EL (cell line): ENCODE data around the gene ARG2.

Experiments used
- DNase-seq: peaks from one replicate; pipeline ENCODE4 v3.0.0-alpha.2; 2016

The ARG2 gene

DNA sequence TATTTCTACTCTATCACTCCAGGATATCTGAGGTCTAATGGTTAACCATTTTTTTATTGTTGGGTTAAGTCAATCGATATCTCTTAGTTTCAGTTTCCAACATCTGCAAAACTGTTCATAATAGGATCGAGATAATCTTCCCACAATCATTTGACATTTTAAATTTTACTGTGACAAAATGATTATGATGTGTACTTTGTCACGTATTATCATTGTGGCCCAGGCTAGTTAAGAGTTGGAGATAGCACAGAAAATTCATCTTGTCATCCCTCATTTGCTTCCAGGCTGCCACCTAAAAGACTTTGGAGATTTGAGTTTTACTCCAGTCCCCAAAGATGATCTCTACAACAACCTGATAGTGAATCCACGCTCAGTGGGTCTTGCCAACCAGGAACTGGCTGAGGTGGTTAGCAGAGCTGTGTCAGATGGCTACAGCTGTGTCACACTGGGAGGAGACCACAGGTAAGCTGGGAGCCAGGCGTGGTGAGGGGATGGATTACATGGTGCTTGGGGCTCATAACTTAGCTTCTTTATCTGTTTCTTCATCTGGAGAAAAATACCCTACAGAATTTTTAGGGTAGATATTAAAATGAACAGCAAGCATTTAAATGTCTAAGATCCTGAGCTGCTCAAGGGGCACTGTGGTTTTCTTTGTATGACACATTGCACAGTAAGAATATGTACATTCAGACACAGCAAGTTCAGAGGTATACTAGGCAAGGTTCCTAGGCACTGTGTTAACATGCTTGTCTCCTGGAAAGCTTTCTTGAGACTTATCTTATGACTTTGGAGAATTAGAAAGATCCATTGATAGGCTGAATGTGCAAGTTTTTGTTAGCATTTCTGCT lies 22.4 kb downstream of the ARG2 start:
- DNase-seq = no peak

DNA sequence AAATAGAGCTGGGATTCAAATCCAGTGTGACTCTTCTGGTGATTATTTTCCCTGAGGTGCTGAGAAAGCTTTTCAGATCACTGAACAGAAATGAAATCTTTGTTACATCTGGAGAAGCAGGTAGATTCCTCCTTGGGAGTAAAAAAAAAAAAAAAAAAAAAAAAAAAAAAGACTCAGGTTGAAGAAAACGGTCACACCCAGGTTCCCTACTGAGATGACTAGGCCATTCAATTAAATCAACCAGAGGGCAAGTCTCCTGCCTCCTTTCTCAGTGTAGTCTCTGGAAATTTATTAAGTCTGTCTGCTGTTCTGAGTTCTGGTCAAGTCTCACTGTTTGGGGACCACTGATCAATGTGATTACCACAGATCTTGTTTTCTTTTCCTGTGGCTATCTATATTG lies 24.0 kb downstream of the ARG2 start:
- no peak for DNase-seq

DNA sequence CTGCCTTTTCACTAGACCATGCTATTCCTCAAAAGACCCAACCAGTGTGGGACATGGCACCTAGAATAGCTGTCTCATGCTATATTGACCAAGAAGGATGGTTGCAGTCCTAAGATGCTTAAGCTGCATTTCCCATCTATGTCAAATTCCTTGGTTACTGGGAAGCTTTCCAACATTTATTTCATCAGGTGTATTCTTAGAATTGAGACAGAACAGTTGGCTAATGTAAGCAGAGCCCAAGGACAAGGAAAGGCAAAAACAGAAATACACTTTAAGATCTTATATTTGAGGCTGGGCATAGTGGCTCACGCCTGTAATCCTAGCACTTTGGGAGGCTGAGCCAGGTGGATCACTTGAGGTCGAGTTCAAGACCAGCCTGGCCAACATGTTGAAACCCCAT lies 24.7 kb downstream of the ARG2 start:
- DNase-seq = no peak

- DNase-seq = no peak
Measured at GRCh38 chr14:67645414-67645813, 25.7 kb downstream of the ARG2 start.

DNA sequence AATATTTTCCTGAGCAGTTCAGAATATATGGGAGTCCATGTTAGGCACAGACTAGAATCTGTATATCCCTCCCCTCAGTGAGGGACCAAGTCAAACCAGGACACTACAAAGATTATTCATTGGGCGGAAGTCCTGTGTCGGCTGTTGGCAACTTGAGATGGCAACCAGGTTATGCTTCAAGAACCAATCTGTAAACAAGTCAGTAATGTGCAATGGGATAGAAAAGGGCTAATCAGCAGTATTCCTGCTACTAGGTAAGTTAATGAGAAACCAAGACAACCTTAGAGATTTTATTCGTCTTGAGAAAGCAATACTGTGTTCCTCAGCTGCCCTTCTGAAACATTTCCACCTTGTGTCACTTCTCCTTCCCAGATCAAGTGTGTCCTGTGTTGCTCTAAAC lies 26.4 kb downstream of the ARG2 start:
- no peak for DNase-seq

DNA sequence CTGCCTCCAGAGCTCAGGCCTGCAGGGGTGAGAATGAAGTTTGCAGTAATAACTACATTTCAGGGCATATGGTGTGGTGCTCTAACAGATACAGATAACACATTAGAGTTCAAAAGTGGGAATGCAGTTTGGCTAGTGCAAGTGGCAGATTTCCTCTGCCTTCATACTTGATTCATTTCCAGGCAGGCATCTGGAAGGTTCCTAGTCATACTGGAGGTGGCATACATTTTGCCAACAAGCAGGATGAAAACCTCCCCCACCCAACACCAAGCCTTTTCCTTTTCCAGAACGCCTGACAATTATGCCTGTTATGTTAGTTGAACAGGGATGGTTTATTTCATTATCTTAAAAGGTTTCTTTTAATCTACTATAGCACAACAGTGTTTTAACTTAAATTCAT lies 30.4 kb downstream of the ARG2 start:
- no peak for DNase-seq

DNA sequence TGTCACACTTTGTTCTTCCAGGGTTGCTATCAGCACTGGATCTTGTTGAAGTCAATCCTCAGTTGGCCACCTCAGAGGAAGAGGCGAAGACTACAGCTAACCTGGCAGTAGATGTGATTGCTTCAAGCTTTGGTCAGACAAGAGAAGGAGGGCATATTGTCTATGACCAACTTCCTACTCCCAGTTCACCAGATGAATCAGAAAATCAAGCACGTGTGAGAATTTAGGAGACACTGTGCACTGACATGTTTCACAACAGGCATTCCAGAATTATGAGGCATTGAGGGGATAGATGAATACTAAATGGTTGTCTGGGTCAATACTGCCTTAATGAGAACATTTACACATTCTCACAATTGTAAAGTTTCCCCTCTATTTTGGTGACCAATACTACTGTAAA lies 31.0 kb downstream of the ARG2 start:
- DNase-seq = peak; percentile 80

- DNase-seq = no peak
Measured at GRCh38 chr14:67652189-67652588, 32.5 kb downstream of the ARG2 start.

DNA sequence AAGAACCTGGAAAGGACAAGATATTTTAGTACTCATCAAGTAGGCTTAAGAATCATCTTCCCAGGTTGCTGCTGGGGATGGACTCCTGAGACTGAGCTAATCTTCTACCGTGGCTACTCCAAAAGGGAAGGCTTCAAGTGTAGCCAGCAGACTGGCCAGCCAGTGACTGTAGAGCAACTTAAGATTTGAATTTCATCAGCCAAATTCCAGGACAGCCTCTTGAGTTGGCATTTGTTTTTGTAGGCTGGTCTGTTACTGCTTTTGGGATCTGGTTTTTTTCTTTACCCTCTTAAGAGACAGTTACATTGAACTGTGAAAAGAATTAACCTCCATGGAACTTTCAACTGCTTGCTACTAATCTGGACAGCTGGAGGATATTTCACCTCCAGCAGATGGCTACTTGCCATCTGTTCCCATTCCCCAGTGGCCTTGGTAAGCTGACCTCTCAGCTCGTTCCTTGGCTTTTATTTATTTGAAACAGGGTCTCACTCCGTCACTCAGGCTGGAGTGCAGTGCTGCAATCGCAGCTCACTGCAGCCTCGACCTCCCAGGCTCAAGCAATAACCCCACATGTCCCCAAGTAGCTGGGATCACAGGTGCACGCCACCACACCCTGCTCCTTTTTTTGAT lies 34.0 kb downstream of the ARG2 start:
- peak; percentile 8 for DNase-seq

DNA sequence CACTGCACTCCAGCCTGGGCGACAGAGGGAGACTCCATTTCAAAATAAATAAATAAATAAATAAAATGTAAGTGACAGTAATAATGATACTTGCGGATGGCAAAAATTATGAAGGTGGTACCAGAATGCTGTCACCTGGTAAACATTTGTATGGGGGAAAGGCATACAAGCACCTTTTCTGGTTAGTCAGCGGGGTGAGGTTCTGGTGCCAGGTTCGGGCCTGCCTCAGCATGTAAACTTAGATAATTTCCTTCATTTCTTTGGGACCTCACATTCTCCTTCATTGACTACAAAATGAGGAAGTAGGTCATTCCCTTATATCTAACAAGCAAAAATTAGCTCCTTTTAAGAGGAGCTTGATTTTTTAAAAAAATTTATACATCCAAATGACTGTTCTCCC lies 43.9 kb downstream of the ARG2 start:
- DNase-seq = no peak

DNA sequence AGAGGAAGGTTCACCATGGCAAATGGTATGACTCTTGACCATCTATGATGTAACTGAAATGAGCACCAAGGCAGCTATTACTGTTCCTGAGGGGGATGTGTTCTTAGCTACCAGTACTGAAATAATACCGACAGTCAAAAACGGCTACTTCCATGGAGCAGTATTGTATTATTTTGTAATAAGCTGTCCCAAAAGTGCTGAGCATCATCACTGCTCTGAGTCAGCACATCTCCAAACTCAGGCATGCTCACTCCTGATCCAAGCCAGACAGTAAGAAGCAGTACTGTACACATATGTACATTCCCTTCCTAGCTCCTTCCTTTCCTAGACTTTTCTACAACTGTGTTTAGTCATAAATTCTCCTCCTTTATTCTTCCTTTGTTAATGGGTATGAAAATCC lies 46.1 kb downstream of the ARG2 start:
- DNase-seq = peak; percentile 16

DNA sequence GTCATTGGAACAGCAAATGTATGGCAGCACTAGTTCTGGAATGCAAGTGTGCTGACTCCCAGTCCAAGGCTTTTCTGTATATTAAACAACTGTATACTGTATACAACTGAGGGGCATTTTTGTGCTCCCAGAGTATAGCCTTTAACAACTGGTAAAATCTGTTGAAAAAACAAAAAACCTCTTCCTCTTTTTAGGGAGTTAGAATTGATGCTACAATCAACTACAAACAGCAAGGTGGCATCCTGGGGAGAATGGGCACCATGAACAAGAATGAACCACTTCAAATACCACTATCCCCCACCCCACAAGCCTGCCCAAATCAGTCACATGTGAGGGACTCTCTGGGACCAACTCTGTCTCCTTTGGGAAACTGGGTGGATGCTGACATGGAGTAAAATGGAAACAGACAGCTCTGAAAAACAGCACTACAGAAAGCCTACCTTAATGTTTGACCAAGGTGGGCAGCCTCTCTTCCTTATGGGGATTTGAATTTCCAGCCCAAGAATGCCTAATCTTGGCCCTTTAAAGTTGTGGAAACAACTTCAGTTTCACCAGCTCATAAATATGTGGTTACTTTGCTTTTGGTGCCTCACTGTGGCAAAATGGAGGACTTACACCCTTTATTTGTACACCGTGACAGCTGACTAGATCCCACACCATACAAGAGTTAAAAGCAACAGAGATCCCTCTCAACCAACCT lies 47.2 kb downstream of the ARG2 start:
- peak; percentile 66 for DNase-seq

- DNase-seq = no peak
Measured at GRCh38 chr14:67668559-67668958, 48.8 kb downstream of the ARG2 start.

GRCh38 chr14:67673451-67673850 lies 53.7 kb downstream of the ARG2 start:
- DNase-seq = peak; percentile 30

GRCh38 chr14:67674139-67674479 lies 54.4 kb downstream of the ARG2 start:
- peak; percentile 74 for DNase-seq

- DNase-seq = peak; percentile 78
Measured at GRCh38 chr14:67674480-67675218, 54.9 kb downstream of the ARG2 start, which contains the start of gene VTI1B. VTI1B (minus strand) TSS chr14:67674632; CDS start chr14:67674489, 143 bp downstream.

- DNase-seq = no peak
Measured at GRCh38 chr14:67675219-67675582, 55.5 kb downstream of the ARG2 start.

DNA sequence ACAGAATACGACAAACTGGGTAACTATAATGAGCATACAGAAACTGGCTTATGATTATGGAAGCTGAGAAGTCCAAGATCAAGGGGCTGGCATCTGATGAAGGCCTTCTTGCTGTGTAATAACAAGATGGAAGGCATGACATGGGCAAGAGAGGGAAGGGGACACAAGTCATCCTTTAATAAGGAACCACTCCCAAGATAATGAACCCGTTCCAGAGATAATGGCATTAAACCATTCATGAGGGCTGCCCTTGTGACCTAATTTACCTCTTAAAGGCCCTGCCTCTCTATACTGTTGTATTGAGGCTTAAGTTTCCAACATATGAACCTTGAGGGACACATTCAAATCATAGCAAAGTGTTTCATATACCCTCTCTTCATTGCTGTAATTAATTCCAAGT lies 59.3 kb downstream of the ARG2 start:
- DNase-seq = no peak

DNA sequence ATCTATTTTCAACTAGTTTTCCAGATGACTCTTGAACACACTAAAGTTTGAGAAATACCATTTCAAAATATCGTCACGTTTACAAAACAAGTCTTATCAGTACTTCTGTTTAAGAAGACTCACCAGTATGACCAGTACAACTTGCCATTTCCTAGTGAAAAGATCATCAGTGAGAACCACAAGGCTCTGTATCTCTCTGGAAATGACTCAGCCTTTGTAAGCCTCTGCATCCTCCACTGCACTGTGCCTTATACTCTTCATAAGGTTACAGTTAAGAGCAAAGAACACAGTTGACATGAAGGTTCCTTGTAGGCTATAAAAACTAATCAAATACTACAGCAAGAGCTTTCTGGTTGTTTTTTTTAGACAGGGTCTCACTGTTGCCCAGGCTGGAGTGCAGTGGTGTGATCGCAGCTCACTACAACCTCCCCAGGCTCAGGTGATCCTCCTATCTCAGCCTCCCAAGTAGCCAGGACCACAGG lies 60.4 kb downstream of the ARG2 start:
- DNase-seq = peak; percentile 87

DNA sequence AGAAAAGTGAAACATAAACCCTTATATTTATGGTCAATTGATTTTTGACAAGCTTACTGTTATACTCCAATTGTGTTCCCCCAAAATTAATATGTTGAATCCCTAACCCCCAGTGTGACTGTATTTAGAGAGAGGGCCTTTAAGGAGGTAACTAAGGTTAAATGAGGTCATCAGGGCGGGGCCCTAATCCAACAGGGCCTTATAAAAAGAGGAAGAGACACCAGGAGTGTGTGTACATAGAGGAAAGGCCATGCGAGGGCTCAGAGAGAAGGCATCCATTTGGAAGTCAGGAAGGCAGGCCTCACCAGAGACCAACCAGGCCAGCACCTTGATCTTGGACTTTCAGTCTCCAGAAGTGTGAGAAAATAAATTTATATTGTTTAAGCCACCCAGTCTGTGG lies 61.2 kb downstream of the ARG2 start:
- no peak for DNase-seq

DNA sequence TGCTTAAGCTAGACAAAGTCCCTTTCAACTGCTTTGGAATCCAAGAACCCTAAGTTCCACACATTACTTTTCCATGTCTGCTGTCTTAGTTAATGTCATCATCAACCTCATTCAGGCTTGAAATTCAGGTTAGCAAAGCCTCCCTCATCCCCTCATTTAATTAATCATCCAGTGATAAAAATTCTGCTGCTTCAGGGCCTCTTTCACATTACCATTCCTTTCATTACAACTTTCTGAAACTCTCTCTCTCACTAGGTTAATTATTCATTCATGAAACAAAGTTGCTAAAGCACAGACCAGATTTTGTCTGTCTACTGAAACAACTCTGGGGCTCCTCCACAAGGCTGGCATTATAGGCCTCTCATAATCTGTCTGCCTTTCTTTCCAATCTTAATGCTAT lies 64.1 kb downstream of the ARG2 start:
- DNase-seq = no peak

DNA sequence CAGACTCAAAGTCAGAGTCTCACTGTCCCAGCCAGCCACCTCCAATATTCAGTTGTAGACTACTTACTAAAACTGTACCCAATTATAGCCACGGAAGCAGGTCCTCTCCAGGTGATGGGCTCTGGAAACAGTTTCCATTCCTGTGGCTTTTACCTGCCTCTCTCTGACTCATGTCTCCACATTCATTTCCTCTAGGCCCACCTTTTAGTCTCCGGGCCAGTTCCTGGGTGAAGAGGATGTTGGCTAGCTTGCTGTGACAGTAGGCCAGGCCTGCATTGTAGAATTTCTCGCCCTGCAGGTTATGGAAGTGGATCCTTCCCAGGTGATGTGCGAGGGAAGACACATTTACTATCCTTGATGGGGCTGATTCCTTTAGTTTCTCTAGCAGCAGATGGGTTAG lies 70.3 kb downstream of the ARG2 start:
- no peak for DNase-seq

GRCh38 chr14:67694791-67695393 lies 75.2 kb downstream of the ARG2 start:
- DNase-seq = peak; percentile 91
